CD14-positive monocyte (primary cell): Measurements from ENCODE around the gene MPDZ. TPM values are rescaled to one million over a fixed set of nuclear protein-coding genes. Genes with fewer than 3 reads are reported as not detected.

Experiments
- DNase-seq, 3 donors: peaks; one replicate each; pipeline ENCODE4 v3.0.0-alpha.2; 2011 to 2022
- H2AFZ ChIP-seq: 2 replicates; pipeline ENCODE4 v1.6.0; 2012; ENCODE audit warnings: mild to moderate bottlenecking, low read depth, low read length, inconsistent platforms; ENCODE audit not compliant: insufficient read depth, poor library complexity, severe bottlenecking
- H3K27ac ChIP-seq, 2 donors: 1 replicate in 1 of 2; 2 replicates in 1 of 2; pipeline ENCODE4 v1.5.1; 2012 to 2013; ENCODE audit warnings: low read length in 2 of 2, control low read depth in 1 of 2, inconsistent platforms in 1 of 2, low read depth in 1 of 2, mild to moderate bottlenecking in 1 of 2
- H3K27me3 ChIP-seq, 2 donors: one replicate each; pipeline versions ENCODE4 v1.6.0 to v1.6.1; 2011 to 2013; ENCODE audit warnings: low read length in 2 of 2; ENCODE audit not compliant: control insufficient read depth in 2 of 2, insufficient read depth in 2 of 2
- H3K36me3 ChIP-seq, 2 donors: replicated peaks in 1 of 2; 1 replicate in 1 of 2; 2 replicates in 1 of 2; pipeline versions ENCODE4 v1.5.1 to v1.6.1; 2012 to 2013; ENCODE audit warnings: low read length in 2 of 2, control low read depth in 1 of 2, inconsistent platforms in 1 of 2, mild to moderate bottlenecking in 1 of 2; ENCODE audit not compliant: insufficient read depth in 2 of 2, control insufficient read depth in 1 of 2
- H3K4me1 ChIP-seq, 2 donors: 1 replicate in 1 of 2; 2 replicates in 1 of 2; pipeline versions ENCODE4 v1.5.1 to v1.6.1; 2012 to 2013; ENCODE audit warnings: low read length in 2 of 2, control low read depth in 1 of 2, inconsistent platforms in 1 of 2, mild to moderate bottlenecking in 1 of 2, moderate library complexity in 1 of 2; ENCODE audit not compliant: insufficient read depth in 2 of 2, control insufficient read depth in 1 of 2
- H3K4me2 ChIP-seq: replicated peaks from 2 replicates; pipeline ENCODE3; 2012; ENCODE audit warnings: low read length, moderate library complexity, mild to moderate bottlenecking; ENCODE audit not compliant: poor library complexity, severe bottlenecking; ENCODE audit errors: extremely low read depth
- H3K4me3 ChIP-seq, 3 experiments: fragments of 200-600 bp in 1 of 3; sonication (generic) in 1 of 3; replicated peaks in 1 of 3; 1 replicate in 2 of 3; 2 replicates in 1 of 3; pipeline ENCODE4 v1.5.1; 2011 to 2013; ENCODE audit warnings: low read length in 3 of 3, mild to moderate bottlenecking in 3 of 3, control low read depth in 2 of 3, low read depth in 2 of 3, inconsistent platforms in 1 of 3, moderate library complexity in 1 of 3
- H3K79me2 ChIP-seq: 2 replicates; pipeline ENCODE4 v1.6.0; 2012; ENCODE audit warnings: mild to moderate bottlenecking, control low read depth, inconsistent platforms, low read length, moderate library complexity; ENCODE audit not compliant: insufficient read depth
- H3K9ac ChIP-seq: 2 replicates; pipeline ENCODE4 v1.6.0; 2017; ENCODE audit warnings: low read length, mild to moderate bottlenecking; ENCODE audit not compliant: insufficient read depth, poor library complexity, severe bottlenecking
- H3K9me3 ChIP-seq, 2 donors: replicated peaks in 1 of 2; 1 replicate in 1 of 2; 2 replicates in 1 of 2; pipeline versions ENCODE4 v1.5.1 to v1.6.1; 2012 to 2013; ENCODE audit warnings: low read length in 2 of 2, control low read depth in 1 of 2; ENCODE audit not compliant: control insufficient read depth in 1 of 2, insufficient read depth in 1 of 2
- H4K20me1 ChIP-seq: 2 replicates; pipeline ENCODE4 v1.6.0; 2012; ENCODE audit warnings: mild to moderate bottlenecking, low read length, control low read depth, moderate library complexity; ENCODE audit not compliant: insufficient read depth
- H3K27ac Mint-ChIP-seq, 7 donors: one replicate each; pipeline ENCODE4 v1.8.0; 2020; ENCODE audit warnings: mild to moderate bottlenecking in 7 of 7, mixed read lengths in 7 of 7, moderate library complexity in 6 of 7, inconsistent platforms in 2 of 7
- H3K27me3 Mint-ChIP-seq, 3 donors: one replicate each; pipeline ENCODE4 v1.8.0; 2021 to 2022; ENCODE audit warnings: low read depth in 3 of 3, mild to moderate bottlenecking in 3 of 3, mixed read lengths in 3 of 3, moderate library complexity in 3 of 3, inconsistent platforms in 1 of 3
- H3K36me3 Mint-ChIP-seq, 2 donors: one replicate each; pipeline ENCODE4 v1.8.0; 2020; ENCODE audit warnings: mixed read lengths in 2 of 2, inconsistent platforms in 1 of 2, mild to moderate bottlenecking in 1 of 2
- H3K4me1 Mint-ChIP-seq: one replicate; pipeline ENCODE4 v1.8.0; 2020; ENCODE audit warnings: mild to moderate bottlenecking, mixed read lengths
- H3K4me3 Mint-ChIP-seq, 2 donors: one replicate each; pipeline ENCODE4 v1.8.0; 2020; ENCODE audit warnings: mild to moderate bottlenecking in 2 of 2, mixed read lengths in 2 of 2, moderate library complexity in 1 of 2
- H3K9me3 Mint-ChIP-seq, 7 donors: one replicate each; pipeline ENCODE4 v1.8.0; 2020 to 2022; ENCODE audit warnings: mixed read lengths in 7 of 7, mild to moderate bottlenecking in 6 of 7, moderate library complexity in 6 of 7, inconsistent platforms in 2 of 7
- WGBS: methylation state at CpG from one replicate; pipeline ENCODE4 v1.1.5; 2013; ENCODE audit warnings: missing lambda C conversion rate; ENCODE audit not compliant: insufficient coverage; 5-methylcytosine and 5-hydroxymethylcytosine counted together
- intact Hi-C, 2 donors: fragments of 100-400 bp; cut with micrococcal nuclease; formaldehyde crosslinking; loops; one replicate each; pipeline versions ENCODE4 v1.15.0 to v1.15.1; 2023
- polyA plus RNA-seq, 3 donors: library from polyadenylated mRNA; depleted of rRNA in 1 of 3; unstranded in 2 of 3; stranded (reverse) in 1 of 3; fragments of 300-500 nt in 2 of 3; fragments of >200 nt in 1 of 3; fragmentation: Illumina TruSeq in 2 of 3; gene quantifications; 1 replicate in 2 of 3; 2 replicates in 1 of 3; pipeline ENCODE4 v1.2.3, GENCODE V29; 2012 to 2021
- TF ChIP-seq, protein P1 (sequence below): fragments of 200-600 bp; IDR thresholded peaks from one replicate; pipeline ENCODE4 v1.8.0; 2022; ENCODE audit warnings: antibody characterized with exemption, mild to moderate bottlenecking

MPDZ gene
- polyA plus RNA-seq, 3 donors: not detected

DNA sequence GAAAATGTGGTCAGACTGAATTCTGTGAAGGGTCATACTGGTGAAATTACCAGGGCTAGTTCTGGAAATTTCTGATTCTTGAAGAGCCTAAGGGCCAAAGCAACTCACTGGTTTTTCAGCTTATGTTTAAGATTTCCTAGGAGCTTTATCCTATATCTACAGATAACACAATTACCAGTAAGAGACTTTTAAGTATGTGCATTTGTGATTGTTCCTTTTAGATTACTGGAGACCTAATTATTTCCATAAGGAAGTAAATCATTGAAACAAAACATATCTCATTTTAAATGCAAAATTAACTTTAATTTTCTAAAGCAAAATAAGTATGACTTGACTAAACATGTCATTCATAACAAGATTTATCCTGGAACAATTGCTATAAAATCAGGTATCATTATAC, 134.2 kb downstream of the MPDZ start:
- Histone ChIP-seq H3K9ac (no peak overlapping the region), H3K27me3 (no peaks in the 10 kb centered on the region), H2AFZ (no peak overlapping the region), H3K4me2 (no peak overlapping the region), H3K4me3 (no peak overlapping the region), H3K4me1 (no peaks in the 10 kb centered on the region), H3K79me2 (no peaks in the 10 kb centered on the region), H3K27ac (no peak overlapping the region), H3K9me3 (no peaks in the 10 kb centered on the region), H3K36me3 (no peaks in the 10 kb centered on the region), H4K20me1 (no peaks in the 10 kb centered on the region)
- Mint-ChIP-seq H3K4me3 (no peak overlapping the region), H3K27me3 (no peaks in the 10 kb centered on the region), H3K9me3 (no peaks in the 10 kb centered on the region), H3K36me3 (no peaks in the 10 kb centered on the region), H3K4me1 (no peaks in the 10 kb centered on the region), H3K27ac (no peak overlapping the region)
- DNase-seq: no peak
- TF ChIP-seq, protein P1, sequence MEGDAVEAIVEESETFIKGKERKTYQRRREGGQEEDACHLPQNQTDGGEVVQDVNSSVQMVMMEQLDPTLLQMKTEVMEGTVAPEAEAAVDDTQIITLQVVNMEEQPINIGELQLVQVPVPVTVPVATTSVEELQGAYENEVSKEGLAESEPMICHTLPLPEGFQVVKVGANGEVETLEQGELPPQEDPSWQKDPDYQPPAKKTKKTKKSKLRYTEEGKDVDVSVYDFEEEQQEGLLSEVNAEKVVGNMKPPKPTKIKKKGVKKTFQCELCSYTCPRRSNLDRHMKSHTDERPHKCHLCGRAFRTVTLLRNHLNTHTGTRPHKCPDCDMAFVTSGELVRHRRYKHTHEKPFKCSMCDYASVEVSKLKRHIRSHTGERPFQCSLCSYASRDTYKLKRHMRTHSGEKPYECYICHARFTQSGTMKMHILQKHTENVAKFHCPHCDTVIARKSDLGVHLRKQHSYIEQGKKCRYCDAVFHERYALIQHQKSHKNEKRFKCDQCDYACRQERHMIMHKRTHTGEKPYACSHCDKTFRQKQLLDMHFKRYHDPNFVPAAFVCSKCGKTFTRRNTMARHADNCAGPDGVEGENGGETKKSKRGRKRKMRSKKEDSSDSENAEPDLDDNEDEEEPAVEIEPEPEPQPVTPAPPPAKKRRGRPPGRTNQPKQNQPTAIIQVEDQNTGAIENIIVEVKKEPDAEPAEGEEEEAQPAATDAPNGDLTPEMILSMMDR: no peak
- intact Hi-C loops: no loop called here

DNA sequence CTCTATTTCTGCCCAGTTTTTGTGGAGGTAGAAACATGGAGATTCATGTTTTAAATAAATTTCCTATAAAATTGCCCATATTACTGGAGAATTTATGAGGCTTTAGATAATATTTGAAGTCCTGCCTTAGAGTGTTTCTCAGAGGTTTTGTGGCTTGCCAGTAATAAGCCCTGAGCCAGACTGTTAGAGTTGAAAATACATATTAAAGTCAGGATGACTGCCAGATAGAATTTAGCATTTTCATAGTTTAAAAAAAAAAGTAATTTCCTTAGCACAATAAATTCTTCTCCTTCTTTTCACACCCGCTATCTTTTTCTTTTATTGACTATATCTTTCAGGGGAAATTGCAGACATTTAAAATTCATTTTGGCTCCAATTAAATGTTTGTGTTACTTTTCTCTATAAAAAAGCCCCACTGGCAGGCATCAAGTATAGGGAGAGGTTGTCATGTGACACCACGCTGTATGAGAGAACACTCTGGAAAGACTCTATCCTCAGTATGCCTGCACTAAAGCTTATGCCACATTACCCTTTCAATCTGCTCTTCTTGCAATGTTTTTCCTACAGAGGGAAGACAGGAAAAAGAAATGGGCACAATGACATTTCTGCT, 135.2 kb downstream of the MPDZ start:
- H3K36me3 Mint-ChIP-seq: no peaks in the 10 kb centered on the region
- no peaks in the 10 kb centered on the region for H4K20me1 ChIP-seq
- no peak overlapping the region for H3K4me3 Mint-ChIP-seq
- H3K27me3 Mint-ChIP-seq: peaks cover 0 to 3% (median 0%) of the 10 kb centered on the region in 3 donors
- no peaks in the 10 kb centered on the region for H3K9me3 Mint-ChIP-seq
- H3K4me2 ChIP-seq: no peak overlapping the region
- intact Hi-C loops: no loop called here
- H3K27ac Mint-ChIP-seq: no peak overlapping the region
- no peak overlapping the region for H3K9ac ChIP-seq
- H3K4me1 ChIP-seq: no peaks in the 10 kb centered on the region
- no CpG with 5 or more reads among the region's 2 CpGs for WGBS
- no peaks in the 10 kb centered on the region for H3K36me3 ChIP-seq
- no peak overlapping the region for H3K27ac ChIP-seq
- H3K79me2 ChIP-seq: no peaks in the 10 kb centered on the region
- TF ChIP-seq, protein P1: no peak
- H3K27me3 ChIP-seq: no peaks in the 10 kb centered on the region
- no peak for DNase-seq
- no peak overlapping the region for H2AFZ ChIP-seq
- H3K4me3 ChIP-seq: no peak overlapping the region
- no peaks in the 10 kb centered on the region for H3K9me3 ChIP-seq
- H3K4me1 Mint-ChIP-seq: no peaks in the 10 kb centered on the region
